Measurements from ENCODE around the gene CDH8.

DNA sequence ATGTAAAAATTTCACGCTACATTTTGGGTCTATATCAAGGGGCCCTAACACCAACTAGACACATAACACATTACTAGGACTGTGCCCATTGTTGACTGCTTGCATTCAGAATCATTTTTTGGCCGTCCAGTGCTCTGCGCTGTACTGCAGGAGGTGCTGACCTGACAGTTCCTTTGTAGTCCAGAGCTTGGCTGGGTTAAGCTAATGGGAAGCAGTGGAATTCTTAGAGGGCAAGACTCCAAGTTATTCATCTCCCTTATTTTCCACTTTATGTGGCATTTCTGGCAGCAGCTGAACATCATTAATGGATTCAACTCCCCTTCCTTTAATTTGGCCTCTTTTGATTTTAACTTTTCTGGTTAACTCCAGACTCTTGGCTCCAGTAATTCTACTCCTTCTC, 351.7 kb downstream of the CDH8 start:
- TF ChIP-seq, protein P1, sequence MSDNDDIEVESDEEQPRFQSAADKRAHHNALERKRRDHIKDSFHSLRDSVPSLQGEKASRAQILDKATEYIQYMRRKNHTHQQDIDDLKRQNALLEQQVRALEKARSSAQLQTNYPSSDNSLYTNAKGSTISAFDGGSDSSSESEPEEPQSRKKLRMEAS (IDR thresholded peaks at IDR 0.05), result no peak
- TF ChIP-seq EP300 (IDR thresholded peaks at IDR 0.05; ENCODE audit: borderline replicate concordance) (no peak), RAD21 (IDR thresholded peaks at IDR 0.05; ENCODE audit: low read depth) (no peak), TAF1 (IDR thresholded peaks at IDR 0.05; ENCODE audit: low read depth) (no peak), NFIC (IDR thresholded peaks at IDR 0.05) (no peak)
- TF ChIP-seq, protein P2, sequence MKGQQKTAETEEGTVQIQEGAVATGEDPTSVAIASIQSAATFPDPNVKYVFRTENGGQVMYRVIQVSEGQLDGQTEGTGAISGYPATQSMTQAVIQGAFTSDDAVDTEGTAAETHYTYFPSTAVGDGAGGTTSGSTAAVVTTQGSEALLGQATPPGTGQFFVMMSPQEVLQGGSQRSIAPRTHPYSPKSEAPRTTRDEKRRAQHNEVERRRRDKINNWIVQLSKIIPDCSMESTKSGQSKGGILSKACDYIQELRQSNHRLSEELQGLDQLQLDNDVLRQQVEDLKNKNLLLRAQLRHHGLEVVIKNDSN (IDR thresholded peaks at IDR 0.05), result no peak
- TF ChIP-seq, protein P3, sequence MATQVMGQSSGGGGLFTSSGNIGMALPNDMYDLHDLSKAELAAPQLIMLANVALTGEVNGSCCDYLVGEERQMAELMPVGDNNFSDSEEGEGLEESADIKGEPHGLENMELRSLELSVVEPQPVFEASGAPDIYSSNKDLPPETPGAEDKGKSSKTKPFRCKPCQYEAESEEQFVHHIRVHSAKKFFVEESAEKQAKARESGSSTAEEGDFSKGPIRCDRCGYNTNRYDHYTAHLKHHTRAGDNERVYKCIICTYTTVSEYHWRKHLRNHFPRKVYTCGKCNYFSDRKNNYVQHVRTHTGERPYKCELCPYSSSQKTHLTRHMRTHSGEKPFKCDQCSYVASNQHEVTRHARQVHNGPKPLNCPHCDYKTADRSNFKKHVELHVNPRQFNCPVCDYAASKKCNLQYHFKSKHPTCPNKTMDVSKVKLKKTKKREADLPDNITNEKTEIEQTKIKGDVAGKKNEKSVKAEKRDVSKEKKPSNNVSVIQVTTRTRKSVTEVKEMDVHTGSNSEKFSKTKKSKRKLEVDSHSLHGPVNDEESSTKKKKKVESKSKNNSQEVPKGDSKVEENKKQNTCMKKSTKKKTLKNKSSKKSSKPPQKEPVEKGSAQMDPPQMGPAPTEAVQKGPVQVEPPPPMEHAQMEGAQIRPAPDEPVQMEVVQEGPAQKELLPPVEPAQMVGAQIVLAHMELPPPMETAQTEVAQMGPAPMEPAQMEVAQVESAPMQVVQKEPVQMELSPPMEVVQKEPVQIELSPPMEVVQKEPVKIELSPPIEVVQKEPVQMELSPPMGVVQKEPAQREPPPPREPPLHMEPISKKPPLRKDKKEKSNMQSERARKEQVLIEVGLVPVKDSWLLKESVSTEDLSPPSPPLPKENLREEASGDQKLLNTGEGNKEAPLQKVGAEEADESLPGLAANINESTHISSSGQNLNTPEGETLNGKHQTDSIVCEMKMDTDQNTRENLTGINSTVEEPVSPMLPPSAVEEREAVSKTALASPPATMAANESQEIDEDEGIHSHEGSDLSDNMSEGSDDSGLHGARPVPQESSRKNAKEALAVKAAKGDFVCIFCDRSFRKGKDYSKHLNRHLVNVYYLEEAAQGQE (IDR thresholded peaks at IDR 0.05; ENCODE audit: low read depth), result no peak

Data from Ishikawa (cell line).